Smooth muscle cell (in vitro differentiated cells): ENCODE data around the gene GPRC6A. TPM values are rescaled to one million over a fixed set of nuclear protein-coding genes. Genes with fewer than 3 reads are reported as not detected.

Source experiments
- polyA plus RNA-seq: library from polyadenylated mRNA; unstranded; fragments of >200 nt; fragmentation: Nextera tagmentation; extraction: Ambion mirVana; gene quantifications from 2 replicates; pipeline ENCODE4 v1.2.1, GENCODE V29; 2016
- total RNA-seq: library from RNA; depleted of rRNA; stranded (reverse); fragments of >200 nt; gene quantifications from 2 replicates; pipeline ENCODE4 v1.2.3, GENCODE V29; 2014

The GPRC6A gene
- total and polyA plus RNA-seq, 2 experiments from 2014 or later: not detected

Other genes with a start within 250 kb of the GPRC6A start
- 0.22 and 0.49 TPM in 2 replicates for gene RSPH4A, start 212.6 kb downstream of the GPRC6A start, total RNA-seq
- gene RSPH4A, start 212.6 kb downstream of the GPRC6A start, polyA plus RNA-seq: 0.24 TPM in 1 of 2 replicates, not detected in the other
- 18.2 and 24.7 TPM in 2 replicates for gene ZUP1, start 160.3 kb downstream of the GPRC6A start, total RNA-seq
- gene ZUP1, start 160.3 kb downstream of the GPRC6A start, polyA plus RNA-seq: 11.4 and 13.6 TPM in 2 replicates
- 15.5 and 19.2 TPM in 2 replicates for gene KPNA5, start 147.9 kb downstream of the GPRC6A start, total RNA-seq
- 1.6 and 1.8 TPM in 2 replicates for gene KPNA5, start 147.9 kb downstream of the GPRC6A start, polyA plus RNA-seq
- gene FAM162B, start 63.4 kb downstream of the GPRC6A start, total RNA-seq: 0.18 TPM in 1 of 2 replicates, not detected in the other
- gene FAM162B, start 63.4 kb downstream of the GPRC6A start, polyA plus RNA-seq: 0.61 and 0.63 TPM in 2 replicates
- gene RFX6, start 48.2 kb upstream of the GPRC6A start, total RNA-seq: not detected in 2 replicates
- not detected in 2 replicates for gene RFX6, start 48.2 kb upstream of the GPRC6A start, polyA plus RNA-seq